Right lobe of liver (tissue), 6 donors: ENCODE data around the gene GPHA2. TPM values are rescaled to one million over a fixed set of nuclear protein-coding genes. Genes with fewer than 3 reads are reported as not detected.
A peak's percentile ranks its signal among the peaks of the same experiment; 100 is the strongest.

Source experiments
- ATAC-seq, 4 donors: fragments of 200-7000 bp; cut with Tn5 transposase; one replicate each; pipeline ENCODE4 v1.9.1; 2020; ENCODE audit warnings: mild to moderate bottlenecking in 4 of 4, moderate library complexity in 4 of 4
- DNase-seq, 3 donors: peaks; one replicate each; pipeline ENCODE4 v3.0.0-alpha.2; 2020
- H3K27ac ChIP-seq, 3 donors: fragments of 200-600 bp; one replicate each; pipeline ENCODE4 v1.8.0; 2022
- H3K27me3 ChIP-seq, 2 donors: fragments of 200-600 bp; one replicate each; pipeline ENCODE4 v1.8.0; 2022
- H3K36me3 ChIP-seq, 4 donors: fragments of 200-600 bp; sonication (generic) in 1 of 4; one replicate each; pipeline versions ENCODE4 v1.5.1 to v1.8.0; 2017 to 2022; ENCODE audit warnings: control low read depth in 1 of 4
- H3K4me1 ChIP-seq, 4 donors: fragments of 200-600 bp; sonication (generic) in 1 of 4; one replicate each; pipeline versions ENCODE4 v1.5.1 to v1.8.0; 2017 to 2022; ENCODE audit warnings: control low read depth in 1 of 4
- H3K4me3 ChIP-seq, 3 donors: fragments of 200-600 bp; one replicate each; pipeline ENCODE4 v1.8.0; 2022
- H3K9me3 ChIP-seq, 4 donors: fragments of 200-600 bp; sonication (generic) in 1 of 4; one replicate each; pipeline versions ENCODE4 v1.5.1 to v1.8.0; 2017 to 2022; ENCODE audit warnings: control low read depth in 1 of 4
- POLR2A ChIP-seq: fragments of 450-650 bp; IDR thresholded peaks from one replicate; pipeline ENCODE4 v1.6.1; 2017; ENCODE audit warnings: antibody characterized with exemption, mild to moderate bottlenecking
- WGBS: methylation state at CpG from one replicate; pipeline ENCODE4 v1.1.6; 2018; ENCODE audit warnings: low coverage, low lambda C conversion rate; ENCODE audit not compliant: insufficient coverage; ENCODE audit errors: missing lambda C conversion rate; 5-methylcytosine and 5-hydroxymethylcytosine counted together
- intact Hi-C, 2 donors: fragments of 100-400 bp; cut with DNase I; formaldehyde crosslinking; loops; one replicate each; pipeline versions ENCODE4 v1.11.2 to v1.14.1; 2022
- total RNA-seq, 6 experiments: library from RNA; depleted of rRNA in 2 of 6; stranded (reverse); fragments of >200 nt in 2 of 6; fragmentation: NEBNext Ultra II Directional in 3 of 6; extraction: Animal tissue kit (Norgen Biotek cat#: 25700) in 3 of 6; gene quantifications; one replicate each; pipeline versions ENCODE4 v1.1.0 to v1.2.4, GENCODE V29; 2016 to 2023
- TF ChIP-seq, protein P1 (sequence below), 4 donors: fragments of 200-600 bp in 3 of 4; fragments of 450-650 bp in 1 of 4; IDR thresholded peaks; one replicate each; pipeline versions ENCODE4 v1.5.1 to v1.8.0; 2016 to 2022; ENCODE audit warnings: antibody characterized with exemption in 4 of 4, mild to moderate bottlenecking in 2 of 4
- donor health status: DM: no; HTN: yes; CAD: no.
- donor health status: DM: no; HTN: no; CAD: no.
- donor health status: DM: no; HTN: no; CAD: no.
- donor health status: DM: no; HTN: yes; CAD: no.
- donor health status: DM: no; HTN: yes; CAD: no.

The GPHA2 gene
- total RNA-seq, 6 experiments from 2014 or later, result 0.46 TPM; not detected in 5

DNA sequence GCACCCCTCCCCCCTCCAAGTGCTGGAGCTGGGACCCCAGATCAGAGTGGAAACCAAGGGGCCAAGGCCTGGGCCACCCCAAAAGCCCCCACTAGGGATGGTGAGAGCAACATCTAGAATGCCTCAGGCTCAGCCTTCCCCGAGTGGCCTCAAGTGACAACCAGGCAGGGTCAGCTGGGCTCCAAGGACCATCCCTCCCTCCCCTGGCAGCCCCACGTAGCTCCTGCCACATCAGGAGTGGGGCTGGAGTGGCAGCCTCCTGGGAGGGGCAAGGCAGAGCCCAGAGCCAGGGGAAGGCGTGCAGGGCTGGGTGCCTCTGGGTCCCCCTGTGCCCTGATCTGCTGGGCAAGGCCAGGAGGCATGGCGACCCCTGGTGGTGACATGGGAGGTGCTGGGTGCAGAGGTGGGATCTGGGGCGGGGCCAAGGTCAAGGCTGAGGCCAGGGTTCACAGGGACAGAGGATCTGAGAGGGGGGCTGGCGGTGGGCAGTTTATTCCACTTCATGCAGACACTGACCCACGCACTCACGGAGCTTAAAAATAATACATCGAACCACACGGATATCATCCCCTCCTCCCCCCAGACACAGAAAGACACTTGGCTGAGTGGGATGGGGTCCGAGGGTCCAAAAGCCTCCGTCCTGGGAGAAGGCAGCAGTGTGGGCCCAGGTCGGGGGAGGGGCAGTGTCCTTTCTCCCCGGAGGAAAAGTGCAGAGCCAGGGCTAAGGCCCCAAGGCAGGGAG is 41.5 kb downstream of the GPHA2 start:
- Histone ChIP-seq H3K27me3 (no peaks in the 10 kb centered on the region), H3K4me1 (peaks cover 0 to 30% (median 11%) of the 10 kb centered on the region in 4 donors), H3K9me3 (no peaks in the 10 kb centered on the region), H3K36me3 (peaks cover 0 to 22% (median 4%) of the 10 kb centered on the region in 4 donors), H3K4me3 (peak overlapping the region in 2 of 3 donors; percentile 91), H3K27ac (peak overlapping the region in 2 of 3 donors; percentile 90 to 95)
- peak; percentile 91 to 93 (median 92) for DNase-seq
- TF ChIP-seq POLR2A, result no peak
- TF ChIP-seq, protein P1, sequence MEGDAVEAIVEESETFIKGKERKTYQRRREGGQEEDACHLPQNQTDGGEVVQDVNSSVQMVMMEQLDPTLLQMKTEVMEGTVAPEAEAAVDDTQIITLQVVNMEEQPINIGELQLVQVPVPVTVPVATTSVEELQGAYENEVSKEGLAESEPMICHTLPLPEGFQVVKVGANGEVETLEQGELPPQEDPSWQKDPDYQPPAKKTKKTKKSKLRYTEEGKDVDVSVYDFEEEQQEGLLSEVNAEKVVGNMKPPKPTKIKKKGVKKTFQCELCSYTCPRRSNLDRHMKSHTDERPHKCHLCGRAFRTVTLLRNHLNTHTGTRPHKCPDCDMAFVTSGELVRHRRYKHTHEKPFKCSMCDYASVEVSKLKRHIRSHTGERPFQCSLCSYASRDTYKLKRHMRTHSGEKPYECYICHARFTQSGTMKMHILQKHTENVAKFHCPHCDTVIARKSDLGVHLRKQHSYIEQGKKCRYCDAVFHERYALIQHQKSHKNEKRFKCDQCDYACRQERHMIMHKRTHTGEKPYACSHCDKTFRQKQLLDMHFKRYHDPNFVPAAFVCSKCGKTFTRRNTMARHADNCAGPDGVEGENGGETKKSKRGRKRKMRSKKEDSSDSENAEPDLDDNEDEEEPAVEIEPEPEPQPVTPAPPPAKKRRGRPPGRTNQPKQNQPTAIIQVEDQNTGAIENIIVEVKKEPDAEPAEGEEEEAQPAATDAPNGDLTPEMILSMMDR (IDR thresholded peaks at IDR 0.05), result peak; percentile 87 to 93 (median 88)
- WGBS, result 0% methylated on average over 1 of the region's 14 CpGs
- ATAC-seq, result peak; percentile 57 to 66 (median 62)
- intact Hi-C loops, result loop anchor here in 1 of 2 donors (2.0 kb wide), 1 partner anchor 47 kb away; no protein-coding TSS in a partner anchor

DNA sequence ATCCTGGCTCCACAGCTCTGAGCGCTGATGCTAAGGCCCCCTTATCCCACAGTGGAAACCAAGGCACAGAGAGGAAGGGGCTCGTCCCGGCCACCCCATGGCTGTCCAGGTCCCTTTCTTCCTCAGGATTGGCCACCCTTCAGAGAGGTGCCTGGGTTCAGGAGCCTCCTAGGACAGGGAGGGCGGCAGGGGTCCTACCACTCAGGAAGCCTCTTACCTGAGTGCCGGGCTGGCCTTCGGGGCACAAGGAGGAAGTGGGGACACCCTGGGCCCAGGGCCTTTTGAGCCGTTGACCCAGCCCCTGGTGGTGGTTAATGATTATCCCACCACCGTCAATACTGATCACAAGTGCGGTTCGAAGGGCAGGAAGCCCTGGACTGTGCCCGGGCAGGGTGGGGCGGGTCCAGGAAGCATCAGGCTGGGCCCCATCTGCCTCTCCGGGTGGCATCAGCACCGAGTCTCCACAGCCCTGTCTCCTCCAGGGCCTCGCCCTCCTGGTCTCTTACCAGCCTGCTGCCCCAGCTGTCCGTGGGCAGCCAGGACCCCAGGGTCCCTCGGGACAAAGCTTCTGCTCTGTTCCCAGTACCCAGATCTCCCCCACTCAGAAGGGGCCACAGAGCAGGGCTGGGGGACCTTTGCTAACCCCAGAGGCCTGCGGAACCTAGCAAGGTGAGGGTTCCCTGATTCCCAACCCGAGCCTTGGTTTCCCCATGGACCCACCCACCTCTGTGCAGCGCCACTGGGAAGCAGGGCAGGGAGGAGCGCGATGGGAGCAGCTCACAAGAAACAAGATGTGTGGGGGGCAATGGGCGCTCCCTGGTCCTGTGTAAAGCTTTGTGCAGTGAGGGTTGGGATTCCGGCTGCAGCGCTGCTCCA is 42.3 kb downstream of the GPHA2 start:
- Histone ChIP-seq H3K27ac (peak overlapping the region; percentile 84 to 95 (median 90)), H3K4me3 (peak overlapping the region; percentile 75 to 91 (median 91)), H3K36me3 (peaks cover 0 to 15% (median under 1%) of the 10 kb centered on the region in 4 donors), H3K4me1 (peaks cover 0 to 37% (median 11%) of the 10 kb centered on the region in 4 donors), H3K9me3 (no peaks in the 10 kb centered on the region), H3K27me3 (no peaks in the 10 kb centered on the region)
- DNase-seq (peak; percentile 87 to 95 (median 92)), ATAC-seq (peak; percentile 71 to 82 (median 73))
- intact Hi-C loops, result loop anchor here in 1 of 2 donors (2.0 kb wide), 1 partner anchor 47 kb away; no protein-coding TSS in a partner anchor
- TF ChIP-seq, protein P1 (IDR thresholded peaks at IDR 0.05), result peak in 2 of 4 donors; percentile 11 to 44
- peak; percentile 86 for TF ChIP-seq POLR2A
- 37% methylated on average over 9 of the region's 25 CpGs for WGBS

DNA sequence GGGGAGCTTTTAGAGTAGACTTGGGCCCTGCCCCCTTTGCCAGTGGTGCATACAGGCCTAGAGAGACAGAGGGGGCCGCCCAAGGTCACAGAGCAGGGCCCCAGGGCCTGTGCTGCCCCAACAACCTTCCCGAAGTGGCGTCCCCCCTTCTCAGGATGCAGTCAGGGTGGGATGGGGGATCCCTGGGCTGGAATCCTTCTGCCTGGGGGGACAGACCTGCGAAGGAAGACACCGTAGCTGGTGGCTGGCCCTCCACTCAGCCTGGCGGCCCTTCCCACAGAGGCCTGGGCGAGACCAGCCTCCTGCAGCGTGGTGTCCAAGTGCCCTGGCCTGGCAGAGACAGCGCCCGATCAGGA is 42.9 kb downstream of the GPHA2 start:
- H3K27ac ChIP-seq, result peak overlapping the region; percentile 84 to 95 (median 90)
- no peaks in the 10 kb centered on the region for H3K9me3 ChIP-seq
- ATAC-seq (peak in 2 of 4 donors; percentile 0 to 2), DNase-seq (peak in 1 of 3 donors; percentile 53)
- peaks cover 0 to 8% (median 0%) of the 10 kb centered on the region in 4 donors for H3K36me3 ChIP-seq
- no peaks in the 10 kb centered on the region for H3K27me3 ChIP-seq
- intact Hi-C loops, result no loop called here
- whole genome bisulfite sequencing, result 50% methylated on average over 3 of the region's 10 CpGs
- peaks cover 0 to 43% (median 13%) of the 10 kb centered on the region in 4 donors for H3K4me1 ChIP-seq
- TF ChIP-seq, protein P1 (IDR thresholded peaks at IDR 0.05), result no peak
- no peak for TF ChIP-seq POLR2A
- H3K4me3 ChIP-seq, result peak overlapping the region; percentile 75 to 91 (median 91)

DNA sequence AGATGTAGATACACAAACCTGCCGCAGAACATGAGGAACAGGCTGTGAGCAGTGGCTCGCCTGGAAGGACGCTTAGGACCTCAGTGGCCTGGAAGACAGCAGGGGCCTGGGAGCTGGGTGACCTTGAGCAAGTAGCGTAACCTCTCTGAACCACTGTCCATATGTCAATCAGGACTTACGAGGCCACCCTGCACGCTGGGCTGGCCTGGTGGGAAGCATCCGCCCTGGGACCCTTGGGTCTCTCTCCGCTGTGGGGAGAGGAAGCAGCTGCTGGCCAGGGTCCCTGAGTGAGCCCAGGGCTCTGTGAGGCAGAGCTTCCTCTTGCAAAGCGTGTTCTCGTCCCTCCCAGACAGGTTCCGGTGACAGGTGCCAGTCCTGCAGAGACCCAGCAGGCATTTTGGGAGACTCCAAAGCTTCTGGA is 43.3 kb downstream of the GPHA2 start:
- Histone ChIP-seq H3K4me3 (peak overlapping the region; percentile 75 to 91 (median 91)), H3K27me3 (no peaks in the 10 kb centered on the region), H3K27ac (peak overlapping the region; percentile 84 to 95 (median 90)), H3K9me3 (no peaks in the 10 kb centered on the region), H3K4me1 (peaks cover 0 to 47% (median 14%) of the 10 kb centered on the region in 4 donors), H3K36me3 (peaks cover 0 to 5% (median 0%) of the 10 kb centered on the region in 4 donors)
- ATAC-seq (peak in 2 of 4 donors; percentile 1 to 2), DNase-seq (peak in 1 of 3 donors; percentile 57)
- TF ChIP-seq, protein P1 (IDR thresholded peaks at IDR 0.05), result no peak
- no peak for TF ChIP-seq POLR2A
- intact Hi-C loops, result no loop called here
- WGBS, result 15% methylated on average over 3 of the region's 11 CpGs
